Lung (tissue), 12 donors: ENCODE data around the gene KIAA0040. TPM values are rescaled to one million over a fixed set of nuclear protein-coding genes. Genes with fewer than 3 reads are reported as not detected.

Source experiments
- ATAC-seq: fragments of 200-7000 bp; cut with Tn5 transposase; one replicate; pipeline ENCODE4 v1.9.1; 2020; ENCODE audit warnings: moderate number of reproducible peaks; ENCODE audit not compliant: insufficient read depth, low FRiP score
- DNase-seq, 3 donors: peaks; one replicate each; pipeline ENCODE4 v3.0.0-alpha.2; 2013 to 2017
- H3K27ac ChIP-seq, 2 donors: one replicate each; pipeline ENCODE4 v1.5.1; 2013; ENCODE audit warnings: mild to moderate bottlenecking in 2 of 2, moderate library complexity in 2 of 2, control low read depth in 1 of 2, inconsistent platforms in 1 of 2, low read depth in 1 of 2, low read length in 1 of 2
- H3K27me3 ChIP-seq, 3 donors: one replicate each; pipeline ENCODE4 v1.5.1; 2013; ENCODE audit warnings: low read length in 2 of 3; ENCODE audit not compliant: control insufficient read depth in 3 of 3, insufficient read depth in 3 of 3
- H3K36me3 ChIP-seq, 4 donors: one replicate each; pipeline ENCODE4 v1.5.1; 2013; ENCODE audit warnings: low read length in 4 of 4, mild to moderate bottlenecking in 1 of 4, moderate library complexity in 1 of 4; ENCODE audit not compliant: control insufficient read depth in 4 of 4, insufficient read depth in 4 of 4
- H3K4me1 ChIP-seq, 5 donors: one replicate each; pipeline ENCODE4 v1.5.1; 2013; ENCODE audit warnings: low read length in 5 of 5, mild to moderate bottlenecking in 2 of 5, moderate library complexity in 1 of 5; ENCODE audit not compliant: control insufficient read depth in 5 of 5, insufficient read depth in 5 of 5
- H3K4me3 ChIP-seq: one replicate; pipeline ENCODE4 v1.5.1; 2013; ENCODE audit warnings: mild to moderate bottlenecking, control low read depth, moderate library complexity
- H3K9ac ChIP-seq, 2 donors: one replicate each; pipeline ENCODE4 v1.5.1; 2013; ENCODE audit warnings: low read length in 2 of 2, control low read depth in 1 of 2; ENCODE audit not compliant: insufficient read depth in 1 of 2
- H3K9me3 ChIP-seq, 4 donors: one replicate each; pipeline ENCODE4 v1.5.1; 2013; ENCODE audit warnings: low read length in 3 of 4, mild to moderate bottlenecking in 1 of 4, moderate library complexity in 1 of 4; ENCODE audit not compliant: control insufficient read depth in 4 of 4, insufficient read depth in 3 of 4
- WGBS, 2 donors: extraction: QIAGEN DNeasy Blood & Tissue Kit; methylation state at CpG; one replicate each; pipeline ENCODE4 v1.1.7; 2013; 5-methylcytosine and 5-hydroxymethylcytosine counted together
- polyA plus RNA-seq, 2 donors: library from polyadenylated mRNA; stranded (reverse); fragments of 200-250 nt; gene quantifications; one replicate each; pipeline ENCODE4 v1.2.1, GENCODE V29; 2013
- total RNA-seq, 2 donors: library from RNA; depleted of rRNA in 1 of 2; stranded (reverse); fragments of >200 nt in 1 of 2; gene quantifications; one replicate each; pipeline ENCODE4 v1.2.1, GENCODE V29; 2014 to 2021
- TF ChIP-seq, protein P1 (sequence below): IDR thresholded peaks from 2 replicates; pipeline ENCODE4 v1.5.1; 2012; ENCODE audit warnings: mild to moderate bottlenecking; ENCODE audit errors: control extremely low read depth, extremely low read depth
- donor health status: control.
- donor health status: control.
- donor health status: Bipolar disorder and iron deficiency.
- donor health status: healthy.
- donor health status: DM: yes; HTN: yes; CAD: no.

Gene KIAA0040
- total and polyA plus RNA-seq, 4 donors = 13.4 to 37.9 (median 29.5) TPM

DNA sequence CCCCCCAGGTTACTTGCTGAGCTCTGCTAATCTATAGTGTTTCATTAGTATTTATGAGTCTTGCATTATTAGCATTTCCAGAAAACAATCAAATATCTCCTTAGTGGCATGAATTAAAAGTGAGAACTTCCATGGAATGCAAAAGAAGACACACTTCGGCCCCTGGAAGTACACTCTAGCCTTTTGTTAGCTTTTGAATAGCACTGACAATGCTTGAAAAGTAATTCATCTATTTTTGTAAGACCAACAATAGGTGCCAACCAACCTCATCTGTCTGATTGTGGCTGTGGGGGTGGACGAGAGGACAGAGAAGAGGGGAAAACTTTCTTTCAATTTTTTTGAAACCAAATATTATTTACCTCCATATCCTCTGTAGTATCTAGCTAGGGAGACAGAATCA lies 27.8 kb downstream of the KIAA0040 start:
- Histone ChIP-seq H3K27me3 (no peaks in the 10 kb centered on the region), H3K27ac (no peak overlapping the region), H3K9me3 (no peaks in the 10 kb centered on the region), H3K4me1 (peaks cover 0 to 12% (median 0%) of the 10 kb centered on the region in 5 donors), H3K9ac (no peak overlapping the region), H3K4me3 (no peak overlapping the region), H3K36me3 (peaks cover 5 to 44% (median 13%) of the 10 kb centered on the region in 4 donors)
- no peak for ATAC-seq
- TF ChIP-seq, protein P1, sequence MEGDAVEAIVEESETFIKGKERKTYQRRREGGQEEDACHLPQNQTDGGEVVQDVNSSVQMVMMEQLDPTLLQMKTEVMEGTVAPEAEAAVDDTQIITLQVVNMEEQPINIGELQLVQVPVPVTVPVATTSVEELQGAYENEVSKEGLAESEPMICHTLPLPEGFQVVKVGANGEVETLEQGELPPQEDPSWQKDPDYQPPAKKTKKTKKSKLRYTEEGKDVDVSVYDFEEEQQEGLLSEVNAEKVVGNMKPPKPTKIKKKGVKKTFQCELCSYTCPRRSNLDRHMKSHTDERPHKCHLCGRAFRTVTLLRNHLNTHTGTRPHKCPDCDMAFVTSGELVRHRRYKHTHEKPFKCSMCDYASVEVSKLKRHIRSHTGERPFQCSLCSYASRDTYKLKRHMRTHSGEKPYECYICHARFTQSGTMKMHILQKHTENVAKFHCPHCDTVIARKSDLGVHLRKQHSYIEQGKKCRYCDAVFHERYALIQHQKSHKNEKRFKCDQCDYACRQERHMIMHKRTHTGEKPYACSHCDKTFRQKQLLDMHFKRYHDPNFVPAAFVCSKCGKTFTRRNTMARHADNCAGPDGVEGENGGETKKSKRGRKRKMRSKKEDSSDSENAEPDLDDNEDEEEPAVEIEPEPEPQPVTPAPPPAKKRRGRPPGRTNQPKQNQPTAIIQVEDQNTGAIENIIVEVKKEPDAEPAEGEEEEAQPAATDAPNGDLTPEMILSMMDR = no peak
- 80 to 92% methylated on average over 2 of the region's 2 CpGs for WGBS, 2 donors
- DNase-seq = no peak

DNA sequence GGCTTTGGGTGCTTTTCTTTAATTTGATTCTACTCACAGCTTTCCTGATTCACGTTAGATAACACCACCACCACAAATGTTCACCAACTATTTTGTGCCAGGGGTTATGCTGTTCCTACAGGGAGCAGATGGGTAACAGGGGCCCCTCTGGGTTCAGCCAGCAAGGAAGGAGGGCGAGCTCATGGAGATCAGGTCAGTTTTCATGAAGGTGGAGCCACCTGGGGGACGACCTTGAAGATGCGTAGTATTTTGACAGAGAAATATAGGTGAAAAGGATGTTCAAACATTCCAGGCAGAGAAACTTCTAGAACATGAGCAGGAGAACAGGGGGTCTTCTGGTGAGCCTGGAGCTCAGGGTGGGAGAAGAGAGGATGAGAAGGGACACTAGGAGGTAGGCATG lies 28.9 kb downstream of the KIAA0040 start:
- Histone ChIP-seq H3K4me3 (no peak overlapping the region), H3K4me1 (peaks cover 0 to 12% (median 0%) of the 10 kb centered on the region in 5 donors), H3K36me3 (peaks cover 5 to 50% (median 17%) of the 10 kb centered on the region in 4 donors), H3K9ac (no peak overlapping the region), H3K27ac (no peak overlapping the region), H3K27me3 (no peaks in the 10 kb centered on the region), H3K9me3 (no peaks in the 10 kb centered on the region)
- ATAC-seq (no peak), DNase-seq (no peak)
- TF ChIP-seq, protein P1 = no peak
- WGBS, 2 donors = 83 to 85% methylated on average over 4 of the region's 4 CpGs

DNA sequence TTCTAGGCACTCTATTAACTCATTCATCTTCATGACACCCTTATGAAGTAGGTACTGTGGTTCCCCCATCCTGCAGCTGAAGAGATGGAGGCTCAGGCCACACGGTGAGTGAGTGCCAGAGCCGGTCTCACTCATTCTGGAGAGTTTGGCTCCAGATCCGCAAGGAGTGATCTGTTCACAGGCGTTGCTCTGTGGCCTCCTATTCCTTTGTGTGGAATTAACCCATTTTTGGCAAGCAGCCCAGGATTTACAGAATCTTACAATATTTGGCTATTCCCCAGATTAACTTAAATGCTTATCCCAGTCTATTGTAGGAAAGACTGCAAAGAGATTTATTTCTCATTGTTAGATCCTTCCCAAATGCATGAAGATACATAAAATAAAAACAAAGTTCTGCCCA lies 29.6 kb downstream of the KIAA0040 start:
- peaks cover 5 to 50% (median 17%) of the 10 kb centered on the region in 4 donors for H3K36me3 ChIP-seq
- 79 to 80% methylated on average over 4 of the region's 4 CpGs for WGBS, 2 donors
- no peaks in the 10 kb centered on the region for H3K9me3 ChIP-seq
- no peak overlapping the region for H3K27ac ChIP-seq
- no peak overlapping the region for H3K4me3 ChIP-seq
- ATAC-seq (no peak), DNase-seq (peak; percentile 47 to 88 (median 61))
- peaks cover 0 to 12% (median 0%) of the 10 kb centered on the region in 5 donors for H3K4me1 ChIP-seq
- H3K27me3 ChIP-seq = no peaks in the 10 kb centered on the region
- H3K9ac ChIP-seq = no peak overlapping the region
- TF ChIP-seq, protein P1 = no peak

DNA sequence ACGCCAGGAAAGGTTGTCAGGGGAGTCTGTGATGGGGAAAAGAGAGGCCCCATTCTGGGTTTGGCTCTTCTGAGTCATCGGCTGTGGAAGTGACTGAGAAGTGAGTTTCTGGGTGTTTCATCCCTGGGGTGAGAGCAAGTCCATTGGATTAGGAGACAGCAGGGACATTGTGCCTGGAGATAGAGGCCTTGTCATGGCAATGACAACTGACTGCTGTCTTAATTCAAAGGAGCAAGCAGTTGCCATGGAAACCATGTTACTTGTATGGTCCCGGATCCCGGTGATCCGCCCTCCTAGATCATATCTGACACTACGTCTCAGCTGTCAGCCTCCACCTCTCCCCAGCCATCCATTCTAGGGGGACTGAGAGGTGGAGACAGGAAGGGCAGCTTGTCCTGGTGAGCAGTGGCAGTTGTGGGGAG lies 34.4 kb downstream of the KIAA0040 start:
- Histone ChIP-seq H3K36me3 (peaks cover 5 to 22% (median 10%) of the 10 kb centered on the region in 4 donors), H3K27ac (no peak overlapping the region), H3K9ac (no peak overlapping the region), H3K9me3 (no peaks in the 10 kb centered on the region), H3K27me3 (peaks cover 0 to 11% (median 7%) of the 10 kb centered on the region in 3 donors), H3K4me3 (no peak overlapping the region), H3K4me1 (peaks cover 0 to 6% (median 0%) of the 10 kb centered on the region in 5 donors)
- WGBS, 2 donors = 84 to 93% methylated on average over 6 of the region's 6 CpGs
- DNase-seq = no peak
- no peak for ATAC-seq
- TF ChIP-seq, protein P1 = no peak
